NCI-H748 (cell line): ENCODE measurements around the gene C1QA.
A peak's percentile ranks its signal among the peaks of the same experiment; 100 is the strongest.
"Not testable (repeated sequence)": the region's sequence is repeated elsewhere in the genome, so short reads cannot be mapped to it uniquely, and the experiment has no call there.

Experiments used
- DNase-seq: peaks from one replicate; lab custom pipeline; 2025; ENCODE audit not compliant: unreplicated experiment; lab: John Stamatoyannopoulos, UW

C1QA gene

DNA sequence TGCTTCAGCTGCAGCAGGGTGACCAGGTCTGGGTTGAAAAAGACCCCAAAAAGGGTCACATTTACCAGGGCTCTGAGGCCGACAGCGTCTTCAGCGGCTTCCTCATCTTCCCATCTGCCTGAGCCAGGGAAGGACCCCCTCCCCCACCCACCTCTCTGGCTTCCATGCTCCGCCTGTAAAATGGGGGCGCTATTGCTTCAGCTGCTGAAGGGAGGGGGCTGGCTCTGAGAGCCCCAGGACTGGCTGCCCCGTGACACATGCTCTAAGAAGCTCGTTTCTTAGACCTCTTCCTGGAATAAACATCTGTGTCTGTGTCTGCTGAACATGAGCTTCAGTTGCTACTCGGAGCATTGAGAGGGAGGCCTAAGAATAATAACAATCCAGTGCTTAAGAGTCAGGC, 2.9 kb downstream of the C1QA start:
- DNase-seq = no peak

DNA sequence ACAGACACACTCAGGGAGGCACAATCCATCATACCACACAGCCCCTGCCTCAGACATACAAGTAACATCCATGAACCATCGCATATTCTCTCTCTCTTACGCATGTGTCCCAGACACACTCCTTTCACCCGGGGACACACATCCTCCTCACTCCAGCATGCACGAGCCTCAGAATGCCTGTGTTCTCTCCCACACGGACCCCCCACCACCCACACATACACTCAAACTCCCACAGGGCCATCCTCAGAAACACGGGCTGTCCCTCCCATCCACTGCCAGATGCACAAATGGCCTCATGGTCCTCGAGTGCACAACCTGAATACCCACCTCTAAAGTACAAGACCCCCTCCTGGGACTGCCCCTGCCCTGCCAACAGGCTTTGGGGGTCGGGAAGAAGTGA, 4.8 kb downstream of the C1QA start:
- no peak for DNase-seq

DNA sequence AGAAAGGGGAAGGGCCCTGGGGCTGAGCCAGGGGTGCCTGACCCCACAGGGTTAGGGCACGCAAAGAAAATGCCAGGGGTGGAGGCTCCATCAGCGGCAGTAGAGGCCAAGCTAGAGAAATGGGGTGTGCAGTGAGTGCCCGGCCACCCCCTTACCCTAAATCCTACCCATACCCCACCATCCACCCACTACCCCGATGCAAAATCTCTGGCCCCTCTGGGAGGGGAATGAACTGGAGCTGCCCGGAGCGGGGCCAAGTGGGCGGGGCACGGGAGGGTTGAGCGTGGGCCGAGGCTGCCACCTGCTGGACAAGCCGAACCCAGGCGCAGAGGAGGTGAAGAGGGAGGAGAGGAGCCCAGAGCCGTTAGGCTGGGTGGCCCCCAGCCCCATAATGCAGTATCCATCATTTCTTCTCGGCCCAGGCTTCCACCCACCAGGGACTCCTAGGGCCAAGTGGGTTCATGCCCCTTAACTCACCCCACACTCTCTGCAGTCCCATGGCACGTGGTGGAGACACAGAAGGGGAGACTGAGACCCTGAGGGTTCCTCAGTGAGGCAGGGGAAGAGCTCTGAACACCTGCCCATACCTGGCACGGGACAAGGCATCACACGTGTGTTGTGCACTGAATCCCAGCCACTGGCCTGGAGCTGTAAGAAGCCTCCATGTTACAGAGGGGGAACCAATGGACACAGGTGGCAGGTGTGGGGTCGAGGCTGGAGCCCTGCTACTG, 5.6 kb downstream of the C1QA start:
- DNase-seq = peak; percentile 42

DNA sequence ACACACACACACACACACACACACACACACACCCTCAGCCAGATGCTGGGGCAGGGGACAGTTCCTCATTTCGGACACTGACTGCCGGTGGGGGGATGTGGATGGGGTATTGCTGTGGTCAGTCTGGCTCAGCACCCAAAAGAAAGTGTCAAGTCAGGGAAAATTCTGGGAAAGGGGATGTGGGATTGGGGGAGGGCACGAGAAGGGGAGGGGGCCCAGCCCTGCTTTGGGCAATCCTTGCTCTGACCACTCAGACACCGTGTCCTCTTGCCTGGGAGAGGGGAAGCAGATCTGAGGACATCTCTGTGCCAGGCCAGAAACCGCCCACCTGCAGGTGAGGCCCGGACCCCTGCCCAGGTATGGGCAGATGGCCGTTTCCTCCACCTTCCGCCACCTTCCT, 7.0 kb downstream of the C1QA start, which contains the start of gene C1QC:
TSS of gene C1QC (plus strand) at position 253 of the 400 bp plus-strand sequence. CDS start 391 bp downstream, outside the sequence.
- DNase-seq = no peak

DNA sequence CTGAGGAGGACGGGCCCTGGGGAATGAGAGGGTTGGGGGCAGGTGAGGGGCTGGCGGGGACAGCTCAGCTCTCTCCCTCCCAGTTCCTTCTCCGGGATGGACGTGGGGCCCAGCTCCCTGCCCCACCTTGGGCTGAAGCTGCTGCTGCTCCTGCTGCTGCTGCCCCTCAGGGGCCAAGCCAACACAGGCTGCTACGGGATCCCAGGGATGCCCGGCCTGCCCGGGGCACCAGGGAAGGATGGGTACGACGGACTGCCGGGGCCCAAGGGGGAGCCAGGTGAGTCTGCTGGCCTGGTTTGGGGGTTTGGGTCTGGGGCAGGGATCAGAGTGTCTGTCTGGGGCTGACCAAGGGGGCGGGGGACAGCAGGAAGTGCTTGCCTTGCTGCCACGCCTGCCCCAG, 7.5 kb downstream of the C1QA start:
- no peak for DNase-seq

DNA sequence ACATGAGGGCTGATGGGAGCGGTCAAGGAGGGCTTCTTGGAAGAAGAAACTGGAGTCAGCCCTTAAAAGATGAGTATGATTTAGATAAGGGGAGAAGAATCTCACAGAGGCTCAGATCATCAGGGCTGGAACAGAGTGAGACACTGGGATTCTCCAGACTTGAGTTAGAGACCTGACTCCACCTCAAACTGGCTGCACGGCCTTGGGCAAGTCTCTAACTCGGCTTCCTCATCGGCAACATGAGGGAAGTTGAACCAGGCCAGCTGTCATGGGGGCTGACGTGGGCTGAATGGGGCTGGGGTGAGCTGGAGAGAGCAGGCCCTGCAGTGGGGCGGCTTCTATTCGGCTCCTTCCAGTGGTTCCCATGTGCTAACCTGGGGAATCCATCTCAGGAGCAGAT, 9.5 kb downstream of the C1QA start:
- DNase-seq = no peak

DNA sequence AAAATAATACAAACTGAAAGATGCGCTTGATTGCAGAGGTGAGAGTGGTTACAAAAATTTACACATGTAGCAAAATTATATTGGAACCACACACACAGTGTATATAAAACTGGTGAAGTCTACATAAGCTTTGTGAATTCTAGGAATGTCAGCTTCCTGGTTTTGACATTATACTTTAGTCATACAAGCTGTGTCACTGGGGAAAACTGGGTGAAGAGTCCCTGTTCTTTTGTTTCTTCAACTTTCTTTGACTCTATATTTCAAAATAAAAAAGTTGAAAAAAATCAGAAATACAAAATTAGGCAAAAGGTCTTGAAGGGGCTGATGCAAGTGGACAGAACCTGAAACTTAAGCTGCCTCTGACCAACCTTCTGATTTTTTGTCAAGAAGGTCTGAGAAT, 10.0 kb downstream of the C1QA start:
- DNase-seq = no peak

DNA sequence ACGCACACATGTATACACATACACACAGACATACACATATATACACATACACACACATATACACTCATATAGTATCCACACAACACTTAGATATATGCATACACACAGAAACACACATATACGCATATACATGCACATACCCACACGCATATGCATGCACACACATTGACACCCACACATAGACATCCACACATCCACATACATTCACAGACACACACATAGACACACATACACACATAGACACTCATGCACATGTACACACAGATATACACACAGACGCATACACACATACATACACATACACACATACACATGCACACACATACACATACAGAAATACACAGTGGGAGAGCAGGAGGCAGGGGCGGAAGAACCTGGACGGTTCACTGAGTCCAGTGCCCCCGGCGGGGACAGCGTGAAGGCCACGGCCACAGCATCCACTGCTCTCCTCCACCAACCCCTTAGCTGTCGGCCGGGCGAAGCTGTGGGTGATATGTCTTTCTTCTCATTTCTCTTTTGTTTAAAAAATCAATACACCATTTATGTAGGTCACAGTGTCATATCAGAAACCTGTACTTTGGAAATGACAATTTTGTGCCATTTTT, 13.8 kb downstream of the C1QA start:
- no peak for DNase-seq

DNA sequence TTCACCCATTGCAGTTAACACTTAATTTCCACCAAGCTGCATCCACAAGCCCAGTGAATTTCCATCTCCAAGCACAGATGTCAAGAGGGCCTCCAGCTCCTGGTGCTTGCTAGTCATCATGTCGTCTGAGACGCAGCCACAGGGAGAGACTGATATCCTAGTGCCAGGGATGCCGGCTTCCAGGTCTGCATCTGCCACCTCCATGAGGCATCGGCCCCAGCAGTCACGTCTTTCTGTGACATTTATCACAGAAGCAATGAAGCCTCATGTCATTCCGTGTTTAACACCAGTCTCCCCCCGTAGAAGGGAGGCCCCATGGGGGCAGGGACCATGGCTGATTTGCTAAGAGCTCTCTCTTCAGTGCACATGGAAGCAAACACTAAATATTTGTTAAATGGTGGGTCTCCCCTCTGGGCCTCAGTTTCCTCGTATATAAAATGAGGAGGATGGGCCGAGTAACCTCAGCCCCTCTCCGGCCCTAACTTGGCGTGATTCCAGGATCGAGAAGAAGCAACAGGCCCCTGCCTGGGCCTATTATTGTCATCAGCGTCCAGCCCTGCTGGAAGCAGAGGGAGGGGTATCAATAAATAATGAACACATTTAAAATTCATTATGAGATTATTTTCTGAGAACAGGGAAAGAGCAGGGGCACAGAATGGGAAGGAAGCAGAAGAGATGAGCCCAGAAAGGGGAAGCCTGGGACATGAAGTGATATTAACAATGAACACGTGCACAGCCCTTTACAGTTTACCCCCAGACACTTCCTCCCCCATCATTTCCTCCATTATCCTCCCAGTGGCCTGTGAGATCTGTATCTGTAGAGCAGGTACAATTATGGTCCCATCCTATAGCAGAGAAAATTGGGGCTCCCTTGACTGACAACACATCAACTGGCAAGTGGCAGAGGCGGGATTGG, 15.8 kb downstream of the C1QA start:
- DNase-seq = no peak

DNA sequence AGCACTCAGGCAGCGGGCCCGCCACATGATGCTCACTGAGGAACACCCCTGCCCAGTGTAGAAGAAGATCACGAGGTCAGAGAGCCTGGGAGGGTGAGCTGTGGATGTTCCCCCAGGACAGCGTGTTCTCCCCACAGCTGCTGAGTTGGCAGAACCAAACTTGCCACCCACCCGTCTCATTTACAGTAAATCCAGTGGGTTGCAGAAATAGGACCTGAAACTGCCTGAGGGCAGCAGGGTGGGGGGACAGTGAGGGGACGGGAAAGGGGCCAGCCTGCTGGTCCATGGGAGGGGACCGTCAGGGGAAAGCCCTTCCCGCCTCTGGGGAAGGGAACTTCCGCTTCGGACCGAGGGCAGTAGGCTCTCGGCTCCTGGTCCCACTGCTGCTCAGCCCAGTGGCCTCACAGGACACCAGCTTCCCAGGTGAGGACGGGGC, 16.5 kb downstream of the C1QA start, which contains the start of gene C1QB:
TSS of gene C1QB (plus strand) at position 356 of the 436 bp plus-strand sequence. CDS start 6,227 bp downstream, outside the sequence.
- DNase-seq = no peak

DNA sequence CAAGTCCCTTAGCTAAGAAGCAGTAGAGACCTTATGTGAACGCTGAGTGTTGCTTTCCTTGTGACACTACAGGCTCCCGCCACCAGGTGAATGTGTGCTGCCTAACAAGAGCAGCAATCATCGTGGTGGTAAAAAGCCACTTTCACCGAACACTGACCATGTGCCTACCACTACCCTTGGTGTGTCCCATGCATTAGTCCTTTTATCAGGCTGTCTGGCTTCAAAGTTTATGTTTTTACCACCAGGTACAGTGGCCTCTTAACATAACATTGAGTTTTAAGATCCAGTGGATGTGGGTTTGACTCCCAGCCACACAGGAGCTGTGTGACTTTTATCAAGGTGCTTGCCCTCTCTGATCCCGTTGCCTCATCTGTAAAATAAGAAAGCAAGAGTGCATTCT, 18.3 kb downstream of the C1QA start:
- no peak for DNase-seq

DNA sequence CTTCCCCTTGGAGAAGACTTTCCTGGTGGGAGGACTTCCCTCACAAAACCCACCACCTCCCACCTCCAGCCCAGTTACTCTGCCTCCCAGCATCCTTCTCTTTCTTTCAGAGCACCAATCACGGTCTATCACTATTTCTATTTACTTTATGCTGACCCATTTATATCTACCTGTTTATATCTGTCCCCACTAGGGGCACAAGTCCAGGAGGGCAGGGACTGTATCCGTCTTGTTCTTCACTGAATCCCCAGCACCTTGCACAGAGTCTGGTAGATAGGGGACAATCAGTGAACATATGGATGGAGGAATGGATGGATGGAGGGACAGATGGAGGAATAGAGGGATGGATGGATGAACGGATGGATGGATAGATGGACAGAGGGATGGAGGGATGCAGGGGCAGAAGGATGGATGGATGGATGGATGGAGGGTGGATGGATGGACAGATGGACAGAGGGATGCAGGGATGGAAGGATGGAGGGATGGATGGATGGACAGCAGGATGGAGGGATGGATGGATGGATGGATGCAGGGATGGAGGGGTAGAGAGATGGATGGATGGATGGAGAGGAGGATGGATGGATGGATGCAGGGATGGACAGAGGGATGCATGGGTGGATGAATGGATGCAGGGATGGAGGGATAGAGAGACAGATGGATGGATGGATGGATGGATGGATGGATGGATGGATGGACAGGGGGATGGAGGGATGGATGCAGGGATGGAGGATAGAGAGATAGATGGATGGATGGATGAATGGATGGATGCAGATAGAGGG, 22.1 kb downstream of the C1QA start:
- DNase-seq = no peak

DNA sequence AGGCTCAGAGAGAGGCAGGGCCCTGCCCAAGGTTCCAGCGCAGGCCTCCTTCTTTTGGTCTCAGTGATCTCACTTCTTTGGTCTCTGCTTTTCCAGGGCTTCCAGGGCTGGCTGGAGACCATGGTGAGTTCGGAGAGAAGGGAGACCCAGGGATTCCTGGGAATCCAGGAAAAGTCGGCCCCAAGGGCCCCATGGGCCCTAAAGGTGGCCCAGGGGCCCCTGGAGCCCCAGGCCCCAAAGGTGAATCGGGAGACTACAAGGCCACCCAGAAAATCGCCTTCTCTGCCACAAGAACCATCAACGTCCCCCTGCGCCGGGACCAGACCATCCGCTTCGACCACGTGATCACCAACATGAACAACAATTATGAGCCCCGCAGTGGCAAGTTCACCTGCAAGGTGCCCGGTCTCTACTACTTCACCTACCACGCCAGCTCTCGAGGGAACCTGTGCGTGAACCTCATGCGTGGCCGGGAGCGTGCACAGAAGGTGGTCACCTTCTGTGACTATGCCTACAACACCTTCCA, 24.4 kb downstream of the C1QA start:
- no peak for DNase-seq

DNA sequence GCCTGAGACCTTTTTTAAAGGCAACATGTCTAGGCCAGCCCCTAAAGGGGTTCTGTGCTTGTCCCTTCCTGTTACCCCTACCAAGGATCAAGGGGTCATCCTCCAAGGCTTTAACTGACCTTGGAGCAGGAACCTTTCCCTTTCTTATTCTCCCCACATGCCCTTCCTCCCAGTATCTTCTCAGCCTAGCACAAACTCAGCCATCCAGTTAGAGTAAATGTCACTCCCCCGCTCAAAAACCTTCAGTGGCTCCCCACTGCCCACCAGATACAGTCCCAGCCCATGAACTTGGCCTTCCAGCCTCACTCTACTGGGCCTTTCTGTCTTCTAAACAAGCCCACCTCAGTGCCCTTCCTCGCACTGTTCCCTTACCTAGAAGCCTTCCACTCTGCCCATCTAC, 25.5 kb downstream of the C1QA start:
- no peak for DNase-seq

DNA sequence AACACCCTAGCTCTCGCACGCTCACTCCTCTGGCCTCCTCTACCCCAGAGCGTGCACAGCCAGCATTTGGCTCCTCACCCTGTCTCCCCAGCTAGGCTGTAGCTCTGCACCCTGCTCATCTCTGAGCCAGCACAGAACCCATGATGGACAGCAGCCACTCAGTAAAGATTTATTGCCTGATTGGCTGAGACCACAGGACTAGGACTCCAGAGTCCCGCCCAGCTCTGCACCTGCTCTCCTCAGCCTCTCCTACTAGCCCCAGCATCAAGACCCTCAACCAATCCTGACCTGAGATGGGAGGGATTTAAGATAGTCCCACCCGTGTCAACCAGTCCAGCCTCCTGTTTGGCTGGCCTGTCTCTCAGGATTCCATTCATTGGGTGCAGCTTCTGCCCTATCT, 25.9 kb downstream of the C1QA start:
- peak; percentile 28 for DNase-seq

DNA sequence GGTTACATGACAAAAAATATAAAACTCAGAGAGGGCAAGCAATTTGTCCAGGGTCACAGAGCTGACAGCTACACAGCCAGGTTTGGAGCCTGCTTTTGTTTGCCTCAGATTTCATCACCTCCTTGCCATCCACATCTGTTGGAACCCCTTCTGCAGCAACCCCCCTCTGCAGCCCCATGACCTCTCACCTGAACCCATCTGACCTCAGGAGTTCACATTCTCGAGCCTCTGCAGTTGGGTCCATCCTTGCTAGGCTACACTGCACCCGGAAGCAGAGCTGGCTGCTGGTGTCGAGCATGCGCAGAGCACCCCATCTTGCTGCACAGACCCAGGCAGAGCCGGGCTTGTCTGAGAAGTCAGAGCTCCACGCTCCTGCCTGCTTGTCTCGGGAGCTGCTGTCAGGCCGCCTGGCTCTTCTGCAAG, 26.6 kb downstream of the C1QA start:
- DNase-seq = no peak

DNA sequence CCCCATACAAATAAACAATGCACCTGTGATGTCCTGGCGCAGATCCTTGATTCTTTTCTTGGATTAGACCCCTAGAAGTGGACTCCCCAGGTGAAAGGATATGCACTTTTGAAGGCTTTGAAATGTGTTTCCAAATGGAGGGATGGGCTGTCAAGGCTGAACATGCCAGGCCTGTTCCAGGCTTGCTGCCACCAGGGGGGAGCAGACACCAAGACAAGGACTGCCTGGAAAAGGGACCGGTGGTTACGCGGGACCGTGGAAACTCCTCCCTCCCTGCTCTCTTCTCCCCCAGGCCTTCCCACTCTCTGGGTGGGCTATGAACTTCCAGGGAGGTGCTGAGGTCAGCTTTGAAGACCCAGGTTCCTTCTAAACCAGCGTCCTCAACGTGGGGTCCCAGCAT, 29.3 kb downstream of the C1QA start:
- peak; percentile 7 for DNase-seq

DNA sequence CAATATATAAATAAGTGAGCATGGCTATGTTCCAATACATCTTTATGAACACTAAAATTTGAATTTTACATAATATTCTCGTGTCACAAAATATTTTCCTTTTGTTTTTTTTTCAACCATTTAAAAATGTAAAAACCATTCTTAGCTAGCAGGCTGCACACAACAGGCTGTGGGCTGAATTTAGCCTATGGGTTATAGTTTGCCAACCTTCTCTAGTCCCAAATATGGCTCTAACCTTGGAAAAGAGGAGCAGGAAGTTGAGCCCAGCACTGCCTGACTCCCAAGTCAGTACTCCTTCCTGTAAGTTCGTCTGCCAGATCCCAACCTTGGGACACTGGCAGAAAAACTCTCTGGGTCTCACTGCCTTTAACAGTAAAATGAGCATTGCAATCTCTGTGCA, 30.0 kb downstream of the C1QA start:
- no peak for DNase-seq

DNA sequence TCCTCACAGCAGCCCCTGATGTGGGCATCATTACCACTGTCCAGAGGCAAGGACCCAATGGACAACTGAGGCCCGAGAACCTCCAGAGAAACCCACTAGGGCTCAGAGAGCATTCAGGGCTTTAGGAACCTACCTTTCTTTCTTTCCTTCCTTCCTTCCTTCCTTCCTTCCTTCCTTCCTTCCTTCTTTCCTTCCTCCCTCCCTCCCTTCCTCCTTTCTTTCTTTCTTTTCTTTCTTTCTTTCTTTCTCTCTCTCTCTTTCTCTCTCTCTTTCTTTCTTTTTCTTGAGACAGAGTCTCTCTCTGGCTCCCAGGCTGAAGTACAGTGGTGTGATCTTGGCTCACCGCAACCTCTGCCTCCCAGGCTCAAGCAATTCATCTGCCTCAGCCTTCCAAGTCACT, 32.4 kb downstream of the C1QA start:
- DNase-seq = not testable (repeated sequence)

DNA sequence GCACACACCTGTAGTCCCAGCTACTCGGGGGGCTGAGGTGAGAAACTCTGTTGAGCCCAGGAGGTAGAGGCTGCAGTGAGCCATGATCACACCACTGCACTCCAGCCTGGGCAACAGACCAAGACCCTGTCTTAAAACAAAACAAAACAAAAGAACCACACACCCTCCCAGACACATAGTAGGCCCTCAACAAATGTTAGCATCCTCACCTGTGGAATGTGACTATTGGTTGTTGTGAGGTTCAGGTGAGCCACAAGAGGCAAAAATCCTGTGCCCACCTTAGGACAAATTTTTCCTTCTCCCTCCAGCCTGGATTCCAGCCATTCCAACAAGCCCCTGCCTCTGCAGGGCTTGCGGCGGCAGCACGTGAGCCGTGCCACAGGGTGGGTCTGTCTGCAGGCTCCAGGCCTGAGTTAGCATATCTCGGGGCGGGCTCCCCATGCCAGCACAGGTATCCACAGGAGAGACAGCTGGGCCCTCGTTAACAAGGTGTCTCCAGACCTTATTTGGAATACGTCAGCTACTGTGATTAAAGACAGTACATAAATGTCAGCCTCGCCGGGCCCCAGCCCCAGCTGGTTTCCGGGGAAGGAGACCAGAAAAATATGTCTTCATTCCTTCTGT, 34.0 kb downstream of the C1QA start:
- no peak for DNase-seq
